NCI-H446 treated with DMSO at 0.1 percent for 48 hours (cell line): ENCODE results near the gene PRC1.

Experiments
- DNase-seq: peaks from one replicate; lab custom pipeline; 2025; lab: John Stamatoyannopoulos, UW

The PRC1 gene

GRCh38 chr15:90989040-90989768, 5.1 kb downstream of the PRC1 start:
- no peak for DNase-seq

GRCh38 chr15:90988296-90988695, 6.0 kb downstream of the PRC1 start:
- no peak for DNase-seq

- DNase-seq: no peak
Measured at GRCh38 chr15:90987561-90988141, 6.7 kb downstream of the PRC1 start.

GRCh38 chr15:90986790-90987507, 7.4 kb downstream of the PRC1 start:
- no peak for DNase-seq

- DNase-seq: no peak
Measured at GRCh38 chr15:90982135-90982534, 12.2 kb downstream of the PRC1 start.

- DNase-seq: no peak
Measured at GRCh38 chr15:90981681-90982080, 12.7 kb downstream of the PRC1 start.

- no peak for DNase-seq
Measured at GRCh38 chr15:90979582-90979981, 14.8 kb downstream of the PRC1 start.

- no peak for DNase-seq
Measured at GRCh38 chr15:90974216-90974615, 20.1 kb downstream of the PRC1 start.

- DNase-seq: no peak
Measured at GRCh38 chr15:90972133-90972532, 22.2 kb downstream of the PRC1 start.

GRCh38 chr15:90970274-90970673, 24.1 kb downstream of the PRC1 start:
- no peak for DNase-seq

GRCh38 chr15:90968434-90968833, 25.9 kb downstream of the PRC1 start:
- no peak for DNase-seq

GRCh38 chr15:90967206-90967605, 27.1 kb downstream of the PRC1 start:
- no peak for DNase-seq

- DNase-seq: no peak
Measured at GRCh38 chr15:90966262-90966661, 28.1 kb downstream of the PRC1 start.

GRCh38 chr15:90962021-90962420, 32.3 kb downstream of the PRC1 start:
- DNase-seq: no peak

GRCh38 chr15:90960298-90961091, 33.8 kb downstream of the PRC1 start:
- peak; percentile 17 for DNase-seq

GRCh38 chr15:90959894-90960293, 34.4 kb downstream of the PRC1 start:
- peak; percentile 70 for DNase-seq

- no peak for DNase-seq
Measured at GRCh38 chr15:90959028-90959595, 35.2 kb downstream of the PRC1 start.

- DNase-seq: no peak
Measured at GRCh38 chr15:90957791-90958190, 36.5 kb downstream of the PRC1 start.

GRCh38 chr15:90957031-90957790, 37.1 kb downstream of the PRC1 start:
- no peak for DNase-seq

GRCh38 chr15:90956274-90957030, 37.9 kb downstream of the PRC1 start:
- DNase-seq: no peak
